GM12892 (cell line): Measurements from ENCODE around the gene GPR89A.

ENCODE experiments used
- DNase-seq: peaks from one replicate; pipeline ENCODE4 v3.0.0; 2011; ENCODE audit not compliant: insufficient read length
- FAIRE-seq: peaks from 2 replicates; lab custom pipeline; 2011; peaks lifted over from hg19 to GRCh38; lab: Jason Lieb, UNC
- POLR2A ChIP-seq: IDR thresholded peaks from 2 replicates; pipeline ENCODE4 v1.6.1; 2011; ENCODE audit warnings: low read depth, low read length, control low read depth
- POLR2AphosphoS5 ChIP-seq: IDR thresholded peaks from 2 replicates; pipeline ENCODE4 v1.6.1; 2011; ENCODE audit warnings: low read depth, low read length, control low read depth
- TAF1 ChIP-seq: IDR thresholded peaks from 2 replicates; pipeline ENCODE4 v1.6.1; 2011; ENCODE audit warnings: low read depth, mild to moderate bottlenecking, control low read depth, low read length, borderline replicate concordance

Gene GPR89A

GRCh38 chr1:145719230-145720079 lies 111.7 kb downstream of the GPR89A start, which contains the start of gene CD160:
Gene CD160, plus strand, starts transcription at chr1:145719499. Its CDS starts 8,829 bp downstream, at chr1:145728328.
- no peak for TF ChIP-seq TAF1
- TF ChIP-seq POLR2A = no peak
- no peak for TF ChIP-seq POLR2AphosphoS5
- peak; percentile 82 for FAIRE-seq
- DNase-seq = no peak
